Activated CD4-positive, alpha-beta T cell treated with anti-CD3 and anti-CD28 coated beads, Interleukin-2, amount 10 ng/mL, durations not matched to agents 24 days and 14 days (primary cell): Measurements from ENCODE around the gene CDC14A. TPM values are rescaled to one million over a fixed set of nuclear protein-coding genes. Genes with fewer than 3 reads are reported as not detected.

Source experiments
- DNase-seq: peaks from one replicate; pipeline ENCODE4 v3.0.0; 2022
- H3K27ac Mint-ChIP-seq: one replicate; pipeline ENCODE4 v1.8.0; 2022; ENCODE audit warnings: mild to moderate bottlenecking, mixed read lengths
- H3K27me3 Mint-ChIP-seq: one replicate; pipeline ENCODE4 v1.8.0; 2022; ENCODE audit warnings: mixed read lengths
- H3K36me3 Mint-ChIP-seq: one replicate; pipeline ENCODE4 v1.8.0; 2022; ENCODE audit warnings: low read depth, mild to moderate bottlenecking, mixed read lengths
- H3K4me1 Mint-ChIP-seq: one replicate; pipeline ENCODE4 v1.8.0; 2021; ENCODE audit warnings: mixed read lengths
- H3K4me3 Mint-ChIP-seq: one replicate; pipeline ENCODE4 v1.8.0; 2022; ENCODE audit warnings: mild to moderate bottlenecking, moderate library complexity, mixed read lengths
- H3K9me3 Mint-ChIP-seq: one replicate; pipeline ENCODE4 v1.8.0; 2021; ENCODE audit warnings: mixed read lengths
- intact Hi-C: fragments of 100-400 bp; cut with micrococcal nuclease; formaldehyde crosslinking; loops from one replicate; pipeline ENCODE4 v1.15.1; 2023
- total RNA-seq: library from RNA; stranded (reverse); gene quantifications from 2 replicates; pipeline ENCODE4 v1.2.3, GENCODE V29; 2022

Gene CDC14A
- total RNA-seq, 1 donor from 2014 or later, result 10.3 TPM

DNA sequence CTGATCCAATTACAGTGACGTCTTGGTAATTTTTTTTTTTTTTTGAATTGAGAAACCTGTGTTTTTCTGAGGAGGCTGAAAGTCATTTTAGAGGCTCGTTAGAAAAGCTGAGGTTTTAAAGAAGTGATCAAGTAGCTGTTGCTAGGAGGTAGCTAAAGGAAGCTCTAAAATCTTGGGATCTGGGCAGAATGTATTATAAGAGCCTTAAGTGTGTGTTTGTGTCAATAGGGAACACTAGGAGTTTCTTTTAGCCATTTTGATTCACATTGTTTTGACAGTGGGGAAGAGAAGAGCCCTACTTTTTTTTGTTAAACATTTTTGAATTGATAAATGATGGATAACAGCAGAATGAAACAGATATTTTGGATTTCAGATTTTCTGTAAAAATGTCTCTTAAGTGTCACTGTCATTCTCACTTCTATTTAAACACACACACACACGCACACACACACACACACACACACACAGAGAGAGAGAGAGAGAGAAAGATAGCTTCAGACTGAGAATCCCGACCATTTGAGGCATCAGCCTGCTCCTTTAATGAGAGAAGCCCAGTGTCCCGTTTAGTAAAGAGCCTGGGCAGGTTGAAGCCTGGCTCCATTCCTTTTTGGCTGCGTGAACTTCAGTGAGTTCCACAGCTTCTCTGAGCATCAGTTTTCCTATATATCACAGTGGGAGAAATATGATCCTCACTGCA is 106.5 kb downstream of the CDC14A start:
- no peaks in the 10 kb centered on the region for H3K9me3 Mint-ChIP-seq
- intact Hi-C loops, result loop anchor here (1.0 to 10.0 kb wide), 6 partner anchors 177 to 651 kb away; partner anchors contain the start of genes DBT, DPH5, RTCA and TRMT13
- H3K36me3 Mint-ChIP-seq, result peaks cover 28% of the 10 kb centered on the region
- H3K4me3 Mint-ChIP-seq, result no peak overlapping the region
- H3K27ac Mint-ChIP-seq, result peak overlapping the region; percentile 65
- no peaks in the 10 kb centered on the region for H3K27me3 Mint-ChIP-seq
- DNase-seq, result no peak
- H3K4me1 Mint-ChIP-seq, result peaks cover 36% of the 10 kb centered on the region

GRCh38 chr1:100459358-100460114 is 107.2 kb downstream of the CDC14A start:
- intact Hi-C loops, result loop anchor here (1.0 to 10.0 kb wide), 8 partner anchors 83 to 895 kb away; partner anchors contain the start of genes DBT, DPH5, RTCA and TRMT13
- H3K27ac Mint-ChIP-seq, result peak overlapping the region; percentile 22
- peak; percentile 89 for DNase-seq
- H3K4me3 Mint-ChIP-seq, result no peak overlapping the region
- no peaks in the 10 kb centered on the region for H3K27me3 Mint-ChIP-seq
- H3K4me1 Mint-ChIP-seq, result peaks cover 34% of the 10 kb centered on the region
- peaks cover 26% of the 10 kb centered on the region for H3K36me3 Mint-ChIP-seq
- no peaks in the 10 kb centered on the region for H3K9me3 Mint-ChIP-seq

GRCh38 chr1:100461222-100461621 is 108.9 kb downstream of the CDC14A start:
- Mint-ChIP-seq H3K4me3 (no peak overlapping the region), H3K4me1 (peaks cover 27% of the 10 kb centered on the region), H3K27me3 (no peaks in the 10 kb centered on the region), H3K27ac (no peak overlapping the region), H3K9me3 (no peaks in the 10 kb centered on the region), H3K36me3 (peaks cover 23% of the 10 kb centered on the region)
- no peak for DNase-seq
- intact Hi-C loops, result loop anchor here (5.0 to 10.0 kb wide), 2 partner anchors 81 to 894 kb away; no protein-coding TSS in a partner anchor

DNA sequence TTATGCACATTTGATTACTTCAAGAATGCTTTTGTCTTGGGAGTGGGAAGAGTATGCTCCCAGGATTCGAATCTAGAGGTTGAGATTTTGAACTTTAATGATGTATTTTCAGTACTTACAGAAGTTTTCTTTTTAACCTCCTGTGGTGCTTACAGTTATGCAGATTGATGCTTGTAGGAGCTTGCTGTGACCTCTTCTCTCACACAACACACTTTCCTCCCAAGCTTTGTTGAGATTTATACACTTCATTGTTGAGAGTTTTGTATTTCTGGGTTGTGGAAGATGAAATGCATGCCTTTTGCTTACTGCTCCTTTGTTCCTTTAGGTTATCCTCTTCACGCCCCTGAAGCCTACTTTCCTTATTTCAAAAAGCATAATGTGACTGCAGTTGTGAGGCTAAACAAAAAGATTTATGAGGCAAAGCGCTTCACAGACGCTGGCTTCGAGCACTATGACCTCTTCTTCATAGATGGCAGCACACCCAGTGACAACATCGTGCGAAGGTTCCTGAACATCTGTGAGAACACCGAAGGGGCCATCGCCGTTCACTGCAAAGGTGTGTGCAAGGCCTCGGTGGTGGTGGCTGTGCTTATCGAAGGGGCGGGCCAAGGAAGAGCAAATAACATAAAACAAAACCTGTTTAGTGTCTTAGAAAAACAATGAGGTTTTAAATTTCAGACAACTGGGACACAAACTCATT is 110.2 kb downstream of the CDC14A start:
- intact Hi-C loops, result loop anchor here (1.0 to 10.0 kb wide), 3 partner anchors 80 to 892 kb away; no protein-coding TSS in a partner anchor
- Mint-ChIP-seq H3K4me3 (no peak overlapping the region), H3K4me1 (peaks cover 24% of the 10 kb centered on the region), H3K9me3 (no peaks in the 10 kb centered on the region), H3K36me3 (peaks cover 27% of the 10 kb centered on the region), H3K27ac (no peak overlapping the region), H3K27me3 (no peaks in the 10 kb centered on the region)
- no peak for DNase-seq

DNA sequence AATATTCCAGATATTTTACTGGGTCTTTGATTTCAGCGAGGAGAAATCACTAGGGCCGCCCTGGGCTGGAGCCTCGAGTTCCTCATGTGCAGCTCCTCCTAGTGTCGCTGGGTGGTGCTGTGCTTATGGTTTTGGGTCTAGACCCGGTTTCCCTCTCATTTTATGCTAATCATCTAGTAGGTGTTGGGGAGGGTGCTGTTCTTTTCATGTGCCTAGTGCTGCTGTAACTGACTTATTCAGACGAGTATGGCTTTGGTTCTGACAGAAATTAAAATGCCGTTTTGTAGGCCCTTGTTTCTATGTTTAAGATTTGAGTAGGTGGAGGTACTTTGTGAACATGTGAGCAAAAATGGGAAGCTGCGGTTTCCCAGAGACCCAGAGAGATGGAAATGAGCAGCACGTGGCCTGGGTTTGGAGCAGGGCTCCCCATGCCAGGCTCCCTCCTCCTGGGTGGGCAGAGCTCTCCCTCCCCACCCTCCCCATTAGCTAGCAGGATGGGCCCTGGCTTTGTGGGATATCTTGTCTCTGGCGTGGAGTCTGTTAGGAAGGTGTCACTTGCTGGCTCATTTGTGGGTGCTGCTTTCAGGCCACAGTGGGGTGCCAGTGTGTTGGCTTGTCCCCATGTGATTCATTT is 111.6 kb downstream of the CDC14A start:
- H3K27me3 Mint-ChIP-seq, result no peaks in the 10 kb centered on the region
- no peak overlapping the region for H3K4me3 Mint-ChIP-seq
- intact Hi-C loops, result loop anchor here (1.0 to 10.0 kb wide), 3 partner anchors 78 to 891 kb away; no protein-coding TSS in a partner anchor
- peaks cover 36% of the 10 kb centered on the region for H3K36me3 Mint-ChIP-seq
- H3K27ac Mint-ChIP-seq, result peak overlapping the region; percentile 57
- no peaks in the 10 kb centered on the region for H3K9me3 Mint-ChIP-seq
- peak; percentile 82 for DNase-seq
- peaks cover 19% of the 10 kb centered on the region for H3K4me1 Mint-ChIP-seq

- Mint-ChIP-seq H3K36me3 (peaks cover 45% of the 10 kb centered on the region), H3K4me1 (peaks cover 1% of the 10 kb centered on the region), H3K9me3 (no peaks in the 10 kb centered on the region), H3K4me3 (no peak overlapping the region), H3K27ac (no peak overlapping the region), H3K27me3 (no peaks in the 10 kb centered on the region)
- intact Hi-C loops, result loop anchor here (10.0 kb wide), 1 partner anchor 885 kb away; no protein-coding TSS in a partner anchor
- DNase-seq, result no peak
Observed at GRCh38 chr1:100469578-100469977, 117.3 kb downstream of the CDC14A start.

DNA sequence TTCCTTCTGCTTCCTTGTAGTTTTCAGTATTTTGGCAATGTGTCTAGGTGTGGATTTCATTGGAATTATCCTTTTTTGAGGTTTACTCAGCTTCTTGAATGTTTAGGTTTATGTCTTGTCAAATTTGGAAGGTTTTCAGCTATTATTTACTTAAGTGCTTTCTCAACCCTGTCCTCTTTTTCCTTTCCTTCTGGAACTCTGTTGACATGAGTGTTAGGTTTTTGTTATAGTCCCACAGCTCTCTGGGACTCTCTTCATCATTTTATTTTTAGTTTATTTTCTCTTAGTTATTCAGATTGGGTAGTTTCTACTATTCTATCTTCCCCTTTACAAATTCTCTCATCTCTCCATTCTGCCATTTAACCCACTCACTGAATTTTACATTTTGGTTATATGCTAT is 122.5 kb downstream of the CDC14A start:
- H3K4me3 Mint-ChIP-seq, result no peak overlapping the region
- no peaks in the 10 kb centered on the region for H3K27me3 Mint-ChIP-seq
- no peak for DNase-seq
- H3K27ac Mint-ChIP-seq, result no peak overlapping the region
- no peaks in the 10 kb centered on the region for H3K9me3 Mint-ChIP-seq
- peaks cover 30% of the 10 kb centered on the region for H3K36me3 Mint-ChIP-seq
- intact Hi-C loops, result no loop called here
- H3K4me1 Mint-ChIP-seq, result peaks cover 1% of the 10 kb centered on the region

DNA sequence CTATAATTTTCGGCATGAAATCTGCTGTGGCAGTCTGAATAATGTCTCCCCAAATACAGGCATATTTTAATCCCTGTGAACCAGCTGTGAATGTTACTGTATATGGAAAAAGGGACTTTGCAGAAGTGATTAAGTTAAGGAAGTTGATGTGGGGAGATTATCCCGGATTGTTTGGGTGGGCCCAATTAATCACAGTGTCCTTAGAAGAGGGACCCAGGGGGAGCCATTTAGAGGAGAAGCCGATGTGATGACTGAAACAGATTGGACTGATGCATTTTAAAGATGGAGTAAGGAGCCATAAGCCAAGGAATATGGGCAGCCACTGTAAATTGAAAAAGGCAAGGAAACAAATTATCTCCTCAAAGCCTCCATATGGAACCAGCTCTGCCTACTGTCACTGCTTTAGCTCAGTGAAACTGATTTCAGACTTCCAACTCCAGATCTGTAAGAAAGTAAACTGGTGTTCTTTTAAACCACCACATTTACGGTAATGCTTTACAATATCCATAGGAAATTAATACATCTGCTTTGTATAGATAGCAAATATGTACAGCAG is 124.5 kb downstream of the CDC14A start:
- Mint-ChIP-seq H3K4me1 (peaks cover 1% of the 10 kb centered on the region), H3K27ac (no peak overlapping the region)

GRCh38 chr1:100478816-100479215 is 126.5 kb downstream of the CDC14A start:
- Mint-ChIP-seq H3K9me3 (no peaks in the 10 kb centered on the region), H3K27me3 (no peaks in the 10 kb centered on the region), H3K4me1 (peaks cover 1% of the 10 kb centered on the region), H3K4me3 (no peak overlapping the region), H3K36me3 (peaks cover 41% of the 10 kb centered on the region), H3K27ac (no peak overlapping the region)
- intact Hi-C loops, result no loop called here
- no peak for DNase-seq

More for the DNA sequence above, 124.5 kb downstream of the CDC14A start:
- Mint-ChIP-seq H3K4me3 (no peak overlapping the region), H3K36me3 (peaks cover 41% of the 10 kb centered on the region), H3K27me3 (no peaks in the 10 kb centered on the region), H3K9me3 (no peaks in the 10 kb centered on the region)
- DNase-seq, result no peak
- intact Hi-C loops, result no loop called here

DNA sequence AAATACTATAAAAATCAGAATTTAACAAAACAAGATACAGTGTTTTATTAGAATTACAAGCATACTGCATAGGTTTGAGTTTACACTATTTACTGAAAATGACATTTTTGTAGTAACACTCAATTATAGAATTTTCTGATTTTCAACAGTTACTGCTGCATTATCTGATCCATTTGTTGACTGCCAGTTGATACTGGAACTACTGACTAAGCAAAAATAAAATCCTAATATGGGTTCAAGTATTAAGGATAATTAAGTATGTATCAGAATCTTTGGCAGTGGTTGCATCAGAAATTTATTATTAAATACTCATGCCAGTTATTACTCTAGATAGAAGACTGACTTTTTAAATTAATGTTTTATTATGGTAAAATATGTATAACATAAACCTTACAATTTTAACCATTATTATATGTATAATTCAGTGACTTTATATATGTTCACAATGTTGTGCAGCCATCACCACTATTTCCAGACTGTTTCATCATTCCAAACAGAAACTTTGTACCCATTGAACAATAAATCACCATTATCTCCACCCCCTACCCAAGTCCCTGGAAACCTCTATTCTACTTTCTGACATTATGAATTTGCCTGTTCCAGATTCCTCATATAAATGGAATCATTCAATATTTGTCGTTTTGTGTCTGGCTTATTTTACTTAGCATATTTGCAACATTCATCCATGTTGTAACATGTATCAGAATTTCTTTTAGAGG is 127.5 kb downstream of the CDC14A start:
- H3K27ac Mint-ChIP-seq, result no peak overlapping the region
- intact Hi-C loops, result no loop called here

DNA sequence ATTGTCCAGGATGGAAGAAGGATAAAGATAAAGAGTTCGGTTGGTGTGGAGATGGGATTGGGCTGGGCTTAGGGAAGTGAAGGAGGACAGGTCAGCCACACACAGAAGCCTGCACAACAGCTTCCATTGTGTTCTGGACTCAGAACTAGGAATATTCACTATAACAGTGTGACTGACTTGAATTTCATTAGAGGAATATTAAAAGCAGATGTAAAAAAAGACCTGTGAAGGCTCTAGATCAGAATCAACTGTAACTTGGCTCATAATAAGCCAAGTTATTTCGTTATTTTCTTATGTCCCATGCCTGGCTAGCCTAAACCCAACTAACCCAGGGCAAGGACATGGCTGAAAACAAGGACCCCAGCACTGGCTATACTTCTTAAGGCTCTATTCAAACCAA is 129.0 kb downstream of the CDC14A start:
- H3K27ac Mint-ChIP-seq, result no peak overlapping the region
- intact Hi-C loops, result no loop called here
- no peaks in the 10 kb centered on the region for H3K9me3 Mint-ChIP-seq
- no peaks in the 10 kb centered on the region for H3K4me1 Mint-ChIP-seq
- no peak for DNase-seq
- H3K36me3 Mint-ChIP-seq, result peaks cover 39% of the 10 kb centered on the region
- no peak overlapping the region for H3K4me3 Mint-ChIP-seq
- H3K27me3 Mint-ChIP-seq, result no peaks in the 10 kb centered on the region

More for the DNA sequence above, 127.5 kb downstream of the CDC14A start:
- no peaks in the 10 kb centered on the region for H3K27me3 Mint-ChIP-seq
- H3K36me3 Mint-ChIP-seq, result peaks cover 41% of the 10 kb centered on the region
- DNase-seq, result no peak
- H3K9me3 Mint-ChIP-seq, result no peaks in the 10 kb centered on the region
- H3K4me1 Mint-ChIP-seq, result no peaks in the 10 kb centered on the region
- no peak overlapping the region for H3K4me3 Mint-ChIP-seq

DNA sequence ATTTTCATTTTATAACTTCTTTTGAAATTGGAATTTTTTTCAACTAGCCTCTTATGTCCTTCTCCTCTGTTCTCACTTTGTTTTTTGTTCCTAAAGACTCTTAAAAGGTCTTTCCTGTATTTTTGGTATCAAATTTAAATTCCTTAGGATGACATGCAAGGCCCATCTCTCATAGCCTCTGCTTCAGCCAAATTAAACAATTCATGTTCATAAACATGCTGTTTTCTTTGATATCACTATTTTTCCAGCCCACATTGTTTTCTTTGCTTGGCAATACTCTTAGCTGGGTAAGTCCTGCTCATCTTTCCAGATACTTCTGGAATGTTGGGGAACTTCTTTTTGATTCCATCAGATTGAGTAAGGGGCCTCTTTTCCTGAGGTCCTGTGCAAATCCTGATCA is 129.9 kb downstream of the CDC14A start:
- Mint-ChIP-seq H3K9me3 (no peaks in the 10 kb centered on the region), H3K36me3 (peaks cover 39% of the 10 kb centered on the region), H3K27ac (no peak overlapping the region), H3K4me3 (no peak overlapping the region), H3K4me1 (no peaks in the 10 kb centered on the region), H3K27me3 (no peaks in the 10 kb centered on the region)
- intact Hi-C loops, result no loop called here
- no peak for DNase-seq
